Thyroid gland (tissue), 4 donors: ENCODE measurements around the gene ARHGAP24. TPM values are rescaled to one million over a fixed set of nuclear protein-coding genes. Genes with fewer than 3 reads are reported as not detected.
"Not testable (repeated sequence)": the region's sequence is repeated elsewhere in the genome, so short reads cannot be mapped to it uniquely, and the experiment has no call there.

ENCODE experiments used
- DNase-seq, 2 donors: peaks; one replicate each; pipeline ENCODE4 v3.0.0-alpha.2; 2019
- H3K27ac ChIP-seq, 3 donors: fragments of 200-600 bp; sonication (generic); 1 replicate in 2 of 3; 2 replicates in 1 of 3; pipeline ENCODE4 v1.5.1; 2016 to 2019; ENCODE audit warnings: mild to moderate bottlenecking in 1 of 3, moderate library complexity in 1 of 3
- H3K27me3 ChIP-seq: fragments of 200-600 bp; sonication (generic); one replicate; pipeline ENCODE4 v1.5.1; 2019
- H3K36me3 ChIP-seq, 2 donors: fragments of 200-600 bp; sonication (generic); one replicate each; pipeline ENCODE4 v1.5.1; 2016 to 2019
- H3K4me1 ChIP-seq, 2 donors: fragments of 200-600 bp; sonication (generic); one replicate each; pipeline ENCODE4 v1.5.1; 2017 to 2019
- H3K4me3 ChIP-seq, 3 donors: fragments of 200-600 bp; sonication (generic); replicated peaks in 1 of 3; 1 replicate in 2 of 3; 2 replicates in 1 of 3; pipeline ENCODE4 v1.5.1; 2016; ENCODE audit warnings: mild to moderate bottlenecking in 1 of 3
- H3K9me3 ChIP-seq: fragments of 200-600 bp; sonication (generic); one replicate; pipeline ENCODE4 v1.5.1; 2017
- CTCF ChIP-seq, 6 experiments: fragments of 200-600 bp in 3 of 6; fragments of 450-650 bp in 3 of 6; sonication (generic) in 3 of 6; IDR thresholded peaks; one replicate each; pipeline ENCODE4 v1.5.1; 2016 to 2019; ENCODE audit warnings: antibody characterized with exemption in 6 of 6, mild to moderate bottlenecking in 2 of 6, inconsistent platforms in 1 of 6, moderate library complexity in 1 of 6
- POLR2A ChIP-seq, 2 donors: fragments of 450-650 bp; IDR thresholded peaks; one replicate each; pipeline ENCODE4 v1.6.1; 2017; ENCODE audit warnings: antibody characterized with exemption in 2 of 2, mild to moderate bottlenecking in 2 of 2, moderate library complexity in 1 of 2
- WGBS, 2 donors: methylation state at CpG; one replicate each; pipeline ENCODE4 v1.1.5; 2017; 5-methylcytosine and 5-hydroxymethylcytosine counted together
- intact Hi-C: fragments of 100-400 bp; cut with DNase I; formaldehyde crosslinking; loops from one replicate; pipeline ENCODE4 v1.15.1; 2023
- total RNA-seq, 4 donors: library from RNA; depleted of rRNA; stranded (reverse); fragments of >200 nt; gene quantifications; one replicate each; pipeline ENCODE4 v1.2.3, GENCODE V29; 2016

Gene ARHGAP24
- total RNA-seq, 4 donors from 2014 or later: 20.8 to 70.3 (median 52.4) TPM

- no peaks in the 10 kb centered on the region for H3K27me3 ChIP-seq
- TF ChIP-seq POLR2A (IDR thresholded peaks at IDR 0.05): no peak
- TF ChIP-seq CTCF (IDR thresholded peaks at IDR 0.05): no peak
- no peaks in the 10 kb centered on the region for H3K36me3 ChIP-seq
- DNase-seq: peak in 1 of 2 donors; percentile 14
- peaks cover 59 to 65% of the 10 kb centered on the region in 2 donors for H3K4me1 ChIP-seq
- 61 to 64% methylated on average over 4 of the region's 4 CpGs for WGBS, 2 donors
- intact Hi-C loops: no loop called here
- H3K4me3 ChIP-seq: no peak overlapping the region
- no peaks in the 10 kb centered on the region for H3K9me3 ChIP-seq
- peak overlapping the region; percentile 45 to 74 (median 57) for H3K27ac ChIP-seq
Observed at GRCh38 chr4:86013621-86014020, 538.7 kb downstream of the ARHGAP24 start.

- TF ChIP-seq CTCF (IDR thresholded peaks at IDR 0.05) (no peak), POLR2A (IDR thresholded peaks at IDR 0.05) (no peak)
- Histone ChIP-seq H3K27me3 (no peaks in the 10 kb centered on the region), H3K9me3 (no peaks in the 10 kb centered on the region), H3K4me1 (peaks cover 59 to 61% of the 10 kb centered on the region in 2 donors), H3K36me3 (no peaks in the 10 kb centered on the region), H3K4me3 (no peak overlapping the region), H3K27ac (peak overlapping the region in 2 of 3 donors; percentile 12 to 74)
- 63 to 88% methylated on average over 5 of the region's 5 CpGs for WGBS, 2 donors
- no peak for DNase-seq
- intact Hi-C loops: no loop called here
Observed at GRCh38 chr4:86014599-86014998, 539.6 kb downstream of the ARHGAP24 start.

GRCh38 chr4:86015412-86016350, 540.7 kb downstream of the ARHGAP24 start:
- 78 to 85% methylated on average over 2 of the region's 2 CpGs for WGBS, 2 donors
- TF ChIP-seq CTCF (IDR thresholded peaks at IDR 0.05): no peak
- TF ChIP-seq POLR2A (IDR thresholded peaks at IDR 0.05): no peak
- H3K36me3 ChIP-seq: no peaks in the 10 kb centered on the region

GRCh38 chr4:86019362-86019761, 544.4 kb downstream of the ARHGAP24 start:
- no peaks in the 10 kb centered on the region for H3K27me3 ChIP-seq
- H3K27ac ChIP-seq: no peak overlapping the region
- intact Hi-C loops: no loop called here
- H3K4me1 ChIP-seq: peaks cover 19 to 23% of the 10 kb centered on the region in 2 donors
- H3K4me3 ChIP-seq: no peak overlapping the region
- WGBS, 2 donors: 96 to 97% methylated on average over 1 of the region's 1 CpG
- no peaks in the 10 kb centered on the region for H3K36me3 ChIP-seq
- TF ChIP-seq POLR2A (IDR thresholded peaks at IDR 0.05) (no peak), CTCF (IDR thresholded peaks at IDR 0.05) (no peak)
- DNase-seq: no peak
- no peaks in the 10 kb centered on the region for H3K9me3 ChIP-seq

More at GRCh38 chr4:86015412-86016350, 540.7 kb downstream of the ARHGAP24 start:
- Histone ChIP-seq H3K27ac (peak overlapping the region in 2 of 3 donors; percentile 12 to 74), H3K4me1 (peaks cover 51 to 56% of the 10 kb centered on the region in 2 donors), H3K4me3 (no peak overlapping the region), H3K9me3 (no peaks in the 10 kb centered on the region), H3K27me3 (no peaks in the 10 kb centered on the region)
- intact Hi-C loops: no loop called here
- no peak for DNase-seq

- H3K27me3 ChIP-seq: no peaks in the 10 kb centered on the region
- intact Hi-C loops: no loop called here
- no peaks in the 10 kb centered on the region for H3K9me3 ChIP-seq
- peaks cover 14 to 23% of the 10 kb centered on the region in 2 donors for H3K4me1 ChIP-seq
- H3K4me3 ChIP-seq: no peak overlapping the region
- no peak overlapping the region for H3K27ac ChIP-seq
- H3K36me3 ChIP-seq: no peaks in the 10 kb centered on the region
- no peak for DNase-seq
- TF ChIP-seq CTCF (IDR thresholded peaks at IDR 0.05) (no peak), POLR2A (IDR thresholded peaks at IDR 0.05) (no peak)
Observed at GRCh38 chr4:86019906-86020305, 545.0 kb downstream of the ARHGAP24 start.

GRCh38 chr4:86021671-86022070, 546.7 kb downstream of the ARHGAP24 start:
- intact Hi-C loops, DNase-seq, H3K36me3 ChIP-seq, H3K9me3 ChIP-seq, H3K4me3 ChIP-seq, H3K27ac ChIP-seq, H3K27me3 ChIP-seq: not testable (repeated sequence)
- peaks cover 3 to 11% of the 10 kb centered on the region in 2 donors for H3K4me1 ChIP-seq
- WGBS, 2 donors: 98 to 99% methylated on average over 8 to 15 of the region's 24 CpGs
